NCI-H146 treated with DMSO at 0.1 percent for 48 hours (cell line): ENCODE measurements around the gene TNS3.
"Not testable (repeated sequence)": the region's sequence is repeated elsewhere in the genome, so short reads cannot be mapped to it uniquely, and the experiment has no call there.

ENCODE experiments used
- DNase-seq: peaks from one replicate; lab custom pipeline; 2025; ENCODE audit not compliant: unreplicated experiment; lab: John Stamatoyannopoulos, UW

The TNS3 gene

GRCh38 chr7:47543056-47543455 is 38.9 kb downstream of the TNS3 start:
- DNase-seq: no peak

- DNase-seq: no peak
Observed at GRCh38 chr7:47542051-47542450, 39.9 kb downstream of the TNS3 start.

- DNase-seq: not testable (repeated sequence)
Observed at GRCh38 chr7:47541485-47541884, 40.4 kb downstream of the TNS3 start.

GRCh38 chr7:47540387-47541350 is 41.2 kb downstream of the TNS3 start:
- no peak for DNase-seq

GRCh38 chr7:47540053-47540386 is 41.9 kb downstream of the TNS3 start:
- DNase-seq: no peak

- DNase-seq: no peak
Observed at GRCh38 chr7:47539398-47540052, 42.4 kb downstream of the TNS3 start.

- DNase-seq: no peak
Observed at GRCh38 chr7:47538846-47539311, 43.0 kb downstream of the TNS3 start.

- no peak for DNase-seq
Observed at GRCh38 chr7:47537716-47538675, 43.9 kb downstream of the TNS3 start.

GRCh38 chr7:47536661-47537611 is 45.0 kb downstream of the TNS3 start:
- DNase-seq: no peak

- DNase-seq: no peak
Observed at GRCh38 chr7:47535704-47536628, 45.9 kb downstream of the TNS3 start.

GRCh38 chr7:47535035-47535703 is 46.7 kb downstream of the TNS3 start:
- no peak for DNase-seq

- DNase-seq: peak; percentile 34
Observed at GRCh38 chr7:47534322-47535034, 47.4 kb downstream of the TNS3 start.

GRCh38 chr7:47531584-47532492 is 50.1 kb downstream of the TNS3 start:
- no peak for DNase-seq

GRCh38 chr7:47529826-47530555 is 51.9 kb downstream of the TNS3 start:
- DNase-seq: no peak

GRCh38 chr7:47529405-47529804 is 52.5 kb downstream of the TNS3 start:
- DNase-seq: no peak

GRCh38 chr7:47528471-47528870 is 53.4 kb downstream of the TNS3 start:
- no peak for DNase-seq
